K562 (cell line): ENCODE data around the gene PLCB4. TPM values are rescaled to one million over a fixed set of nuclear protein-coding genes. Genes with fewer than 3 reads are reported as not detected.

Experiments
- BCL6 ChIP-seq: fragments of 250-450 bp; sonication (Bioruptor Pico); IDR thresholded peaks from 2 replicates; pipeline ENCODE4 v1.4.0; 2020
- CBX1 ChIP-seq: sonication (generic); IDR thresholded peaks from 2 replicates; pipeline ENCODE4 v1.6.1; 2016; ENCODE audit warnings: antibody characterized with exemption, low read depth, mild to moderate bottlenecking
- CREB5 ChIP-seq: fragments of 250-450 bp; sonication (Bioruptor Pico); IDR thresholded peaks from 2 replicates; pipeline ENCODE4 v1.5.0; 2020; ENCODE audit warnings: mild to moderate bottlenecking
- DDX20 ChIP-seq: fragments of 450-650 bp; IDR thresholded peaks from 2 replicates; pipeline ENCODE4 v1.6.1; 2016; ENCODE audit warnings: missing genetic modification characterization, low read depth, mild to moderate bottlenecking, missing compliant biosample characterization, moderate library complexity
- DPF2 ChIP-seq: fragments of 450-650 bp; IDR thresholded peaks from 2 replicates; pipeline ENCODE4 v1.6.1; 2016
- ELF2 ChIP-seq: fragments of 250-450 bp; sonication (Bioruptor Pico); IDR thresholded peaks from 2 replicates; pipeline ENCODE4 v1.5.0; 2021; ENCODE audit warnings: mild to moderate bottlenecking
- ETV6 ChIP-seq, 3 experiments: fragments of 150-350 bp in 1 of 3; sonication (generic) in 1 of 3; formaldehyde crosslinking in 1 of 3; IDR thresholded peaks; 2 replicates each; pipeline versions ENCODE4 v1.6.1 to v1.8.0; 2014 to 2022; ENCODE audit warnings: borderline replicate concordance in 2 of 3, low read depth in 2 of 3, antibody characterized with exemption in 1 of 3, low read length in 1 of 3, mild to moderate bottlenecking in 1 of 3, missing genetic modification reagents in 1 of 3
- FOXP1 ChIP-seq: sonication (generic); formaldehyde crosslinking; IDR thresholded peaks from 2 replicates; pipeline ENCODE4 v1.8.0; 2022; ENCODE audit warnings: mild to moderate bottlenecking, missing genetic modification reagents
- HOXB6 ChIP-seq: fragments of 250-450 bp; sonication (Bioruptor Pico); IDR thresholded peaks from 2 replicates; pipeline ENCODE4 v1.5.1; 2022; ENCODE audit warnings: mild to moderate bottlenecking, borderline replicate concordance
- ID3 ChIP-seq, 2 experiments: fragments of 250-450 bp in 1 of 2; fragments of 450-650 bp in 1 of 2; sonication (Bioruptor Pico) in 1 of 2; IDR thresholded peaks; 2 replicates each; pipeline versions ENCODE4 v1.6.1 to v1.8.0; 2016 to 2021; ENCODE audit warnings: mild to moderate bottlenecking in 2 of 2, moderate library complexity in 2 of 2, missing compliant biosample characterization in 1 of 2, missing genetic modification characterization in 1 of 2
- JUND ChIP-seq, 2 experiments: IDR thresholded peaks; 2 replicates in 1 of 2; 3 replicates in 1 of 2; pipeline ENCODE4 v1.6.1; 2011; ENCODE audit warnings: borderline replicate concordance in 2 of 2, low read depth in 2 of 2, low read length in 2 of 2, improper control_type of control experiment in 1 of 2, missing biosample characterization in 1 of 2, missing genetic modification characterization in 1 of 2, missing genetic modification reagents in 1 of 2
- LCOR ChIP-seq: sonication (generic); formaldehyde crosslinking; IDR thresholded peaks from 2 replicates; pipeline ENCODE4 v1.8.0; 2022; ENCODE audit warnings: mild to moderate bottlenecking, missing genetic modification reagents
- NFXL1 ChIP-seq: fragments of 450-650 bp; formaldehyde crosslinking; IDR thresholded peaks from 2 replicates; pipeline ENCODE4 v1.4.0; 2021; ENCODE audit warnings: mild to moderate bottlenecking
- TAF9B ChIP-seq: fragments of 450-650 bp; IDR thresholded peaks from 2 replicates; pipeline ENCODE4 v1.6.1; 2018; ENCODE audit warnings: mild to moderate bottlenecking; ENCODE audit not compliant: partially characterized antibody
- ZBTB1 ChIP-seq: sonication (generic); formaldehyde crosslinking; IDR thresholded peaks from 2 replicates; pipeline ENCODE4 v1.8.1; 2023; ENCODE audit warnings: missing genetic modification reagents, low read depth, mild to moderate bottlenecking, borderline replicate concordance
- ZNF140 ChIP-seq: fragments of 250-450 bp; sonication (Bioruptor Pico); IDR thresholded peaks from 2 replicates; pipeline ENCODE4 v1.8.0; 2021; ENCODE audit warnings: moderate library complexity, mild to moderate bottlenecking, inconsistent platforms
- ZNF197 ChIP-seq: fragments of 200-800 bp; sonication (Bioruptor generic); IDR thresholded peaks from 2 replicates; pipeline ENCODE4 v1.6.1; 2016; ENCODE audit warnings: low read depth, missing genetic modification characterization, missing compliant biosample characterization
- ZNF41 ChIP-seq: fragments of 250-450 bp; sonication (Bioruptor Pico); conservative IDR thresholded peaks from 2 replicates; pipeline ENCODE4 v1.4.0; 2020; ENCODE audit warnings: mild to moderate bottlenecking
- ZNF444 ChIP-seq: fragments of 250-450 bp; sonication (Bioruptor Pico); IDR thresholded peaks from 2 replicates; pipeline ENCODE4 v1.4.0; 2020; ENCODE audit warnings: mild to moderate bottlenecking, moderate library complexity
- ZNF589 ChIP-seq: fragments of 200-800 bp; sonication (Bioruptor generic); IDR thresholded peaks from 2 replicates; pipeline ENCODE4 v1.6.1; 2016; ENCODE audit warnings: low read depth, missing genetic modification characterization, missing compliant biosample characterization
- ZNF696 ChIP-seq: fragments of 250-450 bp; sonication (Bioruptor Pico); conservative IDR thresholded peaks from 2 replicates; pipeline ENCODE4 v1.4.0; 2020; ENCODE audit warnings: mild to moderate bottlenecking, moderate library complexity
- ZNF707 ChIP-seq: fragments of 250-450 bp; sonication (Bioruptor Pico); conservative IDR thresholded peaks from 2 replicates; pipeline ENCODE4 v1.8.0; 2022; ENCODE audit warnings: inconsistent platforms, mild to moderate bottlenecking, moderate library complexity
- ZNF740 ChIP-seq, 3 experiments: fragments of 200-800 bp in 1 of 3; sonication (Bioruptor generic) in 1 of 3; sonication (generic) in 1 of 3; formaldehyde crosslinking in 1 of 3; IDR thresholded peaks; 2 replicates each; pipeline versions ENCODE4 v1.6.1 to v1.8.0; 2016 to 2022; ENCODE audit warnings: mild to moderate bottlenecking in 2 of 3, missing compliant biosample characterization in 2 of 3, missing genetic modification characterization in 2 of 3, missing genetic modification reagents in 1 of 3
- polyA plus RNA-seq, 8 experiments: library from polyadenylated mRNA; depleted of rRNA in 4 of 8; stranded (reverse) in 5 of 8; unstranded in 3 of 8; fragments of >200 nt; fragmentation: Nextera tagmentation in 2 of 8; fragmentation: Illumina TruSeq in 1 of 8; extraction: Ambion mirVana in 2 of 8; extraction: Trizol in 1 of 8; gene quantifications; 2 replicates each; pipeline versions ENCODE4 v1.2.1 to v1.2.3, GENCODE V29; 2011 to 2014; ENCODE audit warnings: inconsistent platforms in 1 of 8, missing spikeins in 1 of 8
- total RNA-seq, 7 experiments: library from RNA; depleted of rRNA in 6 of 7; stranded (reverse); fragments of >200 nt in 6 of 7; fragmentation: Illumina TruSeq in 2 of 7; extraction: Trizol in 2 of 7; gene quantifications; 2 replicates each; pipeline versions ENCODE4 v1.2.1 to v1.2.3, GENCODE V29; 2011 to 2021; ENCODE audit warnings: low replicate concordance in 1 of 7

The PLCB4 gene
- total and polyA plus RNA-seq, 9 of the 15 experiments (the other 6 are each of a cell fraction or from before 2014, with no cell fraction given) = 0.20 to 2.9 (median 0.52) TPM

- no peak for TF ChIP-seq TAF9B
- TF ChIP-seq DPF2 = no peak
- TF ChIP-seq NFXL1 (CRISPR knock-in tag) = peak; percentile 90
- no peak for TF ChIP-seq ZBTB1 (CRISPR knock-in tag)
- no peak for TF ChIP-seq FOXP1 (CRISPR knock-in tag)
- peak; percentile 85 for TF ChIP-seq ZNF197 (CRISPR knock-in tag)
- TF ChIP-seq CBX1 = no peak
- TF ChIP-seq HOXB6 (CRISPR knock-in tag) = no peak
- TF ChIP-seq ZNF707 (CRISPR knock-in tag) = 0 out of 2 replicates have a peak, but pooled peaks have one; percentile 60
- TF ChIP-seq ZNF444 = peak; percentile 82
- TF ChIP-seq ID3 (CRISPR knock-in tag; IDR thresholded peaks at IDR 0.05) = peak; percentile 73; the same call in 1 of the 2 replicates
- TF ChIP-seq ID3 (tag; IDR thresholded peaks at IDR 0.05) = peak; percentile 55; the same call in 1 of the 2 replicates
- 0 out of 2 replicates have a peak, but pooled peaks have one; percentile 60 for TF ChIP-seq ZNF140 (CRISPR knock-in tag)
- TF ChIP-seq BCL6 (CRISPR knock-in tag) = peak; percentile 84; the same call in 1 of the 2 replicates
- no peak for TF ChIP-seq ETV6 (IDR thresholded peaks at IDR 0.05; ENCODE audit: borderline replicate concordance in 1 of 2, low read depth in 2 of 2, low read length in 1 of 2)
- TF ChIP-seq ETV6 (CRISPR knock-in tag; IDR thresholded peaks at IDR 0.05; ENCODE audit: borderline replicate concordance) = no peak
- peak; percentile 95 for TF ChIP-seq ZNF41
- no peak for TF ChIP-seq ZNF696 (CRISPR knock-in tag)
- no peak for TF ChIP-seq ZNF740 (CRISPR knock-in tag; IDR thresholded peaks at IDR 0.05)
- peak in 1 of 2 experiments; percentile 87; a peak in 2 of 4 replicates for TF ChIP-seq ZNF740 (tag; IDR thresholded peaks at IDR 0.05)
- TF ChIP-seq DDX20 (tag) = peak; percentile 83
- TF ChIP-seq CREB5 (CRISPR knock-in tag) = peak; percentile 74; the same call in 1 of the 2 replicates
- no peak for TF ChIP-seq LCOR (CRISPR knock-in tag)
- peak; percentile 97 for TF ChIP-seq ZNF589 (CRISPR knock-in tag)
- no peak for TF ChIP-seq ELF2 (CRISPR knock-in tag)
- TF ChIP-seq JUND (IDR thresholded peaks at IDR 0.05; ENCODE audit: borderline replicate concordance, low read depth, low read length) = no peak
- peak; percentile 36; the same call in 1 of the 3 replicates for TF ChIP-seq JUND (tag; IDR thresholded peaks at IDR 0.05; ENCODE audit: borderline replicate concordance, low read depth, low read length)
These were observed 43.2 kb upstream of the PLCB4 start (continued) for GRCh38 chr20:9025643-9026042.
